ENCODE data around the gene HLA-F. TPM values are rescaled to one million over a fixed set of nuclear protein-coding genes. Genes with fewer than 3 reads are reported as not detected.
A peak's percentile ranks its signal among the peaks of the same experiment; 100 is the strongest.

The HLA-F gene
- total and polyA plus RNA-seq, 5 donors, result 26.8 to 50.5 (median 46.7) TPM

- intact Hi-C loops (cut with DNase I), result loop anchor here in 1 of 4 donors (10.0 kb wide), 1 partner anchor 100 kb away; no protein-coding TSS in a partner anchor
- H3K4me1 ChIP-seq (ENCODE audit: control insufficient read depth, insufficient read depth, low read length), result no peaks in the 10 kb centered on the region
- no peak overlapping the region for H3K27ac ChIP-seq (ENCODE audit: low read length)
- H3K27me3 ChIP-seq (ENCODE audit: control insufficient read depth, insufficient read depth), result no peaks in the 10 kb centered on the region
- no peak overlapping the region for H3K4me3 ChIP-seq (ENCODE audit: low read length)
- no peak for ATAC-seq
- no peak for DNase-seq
- WGBS, result 58% methylated on average over 3 of the region's 3 CpGs
- no peaks in the 10 kb centered on the region for H3K9me3 ChIP-seq (ENCODE audit: control insufficient read depth, low read length)
Observed at GRCh38 chr6:29734046-29735018, 11.1 kb downstream of the HLA-F start.

- no peak for DNase-seq
- H3K4me1 ChIP-seq (ENCODE audit: control insufficient read depth, insufficient read depth, low read length), result no peaks in the 10 kb centered on the region
- intact Hi-C loops (cut with DNase I), result loop anchor here in 1 of 4 donors (10.0 kb wide), 1 partner anchor 98 kb away; no protein-coding TSS in a partner anchor
- no peak overlapping the region for H3K27ac ChIP-seq (ENCODE audit: low read length)
- H3K27me3 ChIP-seq (ENCODE audit: control insufficient read depth, insufficient read depth), result no peaks in the 10 kb centered on the region
- no peak for ATAC-seq
- no peaks in the 10 kb centered on the region for H3K9me3 ChIP-seq (ENCODE audit: control insufficient read depth, low read length)
- WGBS, result 47% methylated on average over 2 of the region's 2 CpGs
- H3K4me3 ChIP-seq (ENCODE audit: low read length), result no peak overlapping the region
Observed at GRCh38 chr6:29736563-29736962, 13.3 kb downstream of the HLA-F start.

GRCh38 chr6:29737707-29738630, 14.7 kb downstream of the HLA-F start:
- H3K27me3 ChIP-seq (ENCODE audit: control insufficient read depth, insufficient read depth), result no peaks in the 10 kb centered on the region
- ATAC-seq, result peak; percentile 82 to 90
- WGBS, result 46% methylated on average over 9 of the region's 9 CpGs
- no peaks in the 10 kb centered on the region for H3K9me3 ChIP-seq (ENCODE audit: control insufficient read depth, low read length)
- intact Hi-C loops (cut with DNase I), result loop anchor here in 1 of 4 donors (10.0 kb wide), 1 partner anchor 97 kb away; no protein-coding TSS in a partner anchor
- peak; percentile 60 to 79 (median 65) for DNase-seq
- H3K4me3 ChIP-seq (ENCODE audit: low read length), result no peak overlapping the region
- H3K27ac ChIP-seq (ENCODE audit: low read length), result no peak overlapping the region
- H3K4me1 ChIP-seq (ENCODE audit: control insufficient read depth, insufficient read depth, low read length), result no peaks in the 10 kb centered on the region

GRCh38 chr6:29739136-29739881, 16.1 kb downstream of the HLA-F start:
- ATAC-seq (no peak), DNase-seq (no peak)
- 58% methylated on average over 4 of the region's 4 CpGs for WGBS
- intact Hi-C loops (cut with DNase I), result loop anchor here in 1 of 4 donors (10.0 kb wide), 1 partner anchor 95 kb away; no protein-coding TSS in a partner anchor
- no peak overlapping the region for H3K27ac ChIP-seq (ENCODE audit: low read length)
- no peaks in the 10 kb centered on the region for H3K9me3 ChIP-seq (ENCODE audit: control insufficient read depth, low read length)
- H3K4me3 ChIP-seq (ENCODE audit: low read length), result no peak overlapping the region
- no peaks in the 10 kb centered on the region for H3K4me1 ChIP-seq (ENCODE audit: control insufficient read depth, insufficient read depth, low read length)
- no peaks in the 10 kb centered on the region for H3K27me3 ChIP-seq (ENCODE audit: control insufficient read depth, insufficient read depth)

- DNase-seq (no peak), ATAC-seq (no peak)
- no peaks in the 10 kb centered on the region for H3K4me1 ChIP-seq (ENCODE audit: control insufficient read depth, insufficient read depth, low read length)
- H3K27me3 ChIP-seq (ENCODE audit: control insufficient read depth, insufficient read depth), result no peaks in the 10 kb centered on the region
- no peak overlapping the region for H3K27ac ChIP-seq (ENCODE audit: low read length)
- 96% methylated on average over 1 of the region's 1 CpG for WGBS
- H3K4me3 ChIP-seq (ENCODE audit: low read length), result no peak overlapping the region
- H3K9me3 ChIP-seq (ENCODE audit: control insufficient read depth, low read length), result no peaks in the 10 kb centered on the region
- intact Hi-C loops (cut with DNase I), result loop anchor here in 1 of 4 donors (10.0 kb wide), 1 partner anchor 95 kb away; no protein-coding TSS in a partner anchor
Observed at GRCh38 chr6:29739882-29740261, 16.6 kb downstream of the HLA-F start.

- ATAC-seq (no peak), DNase-seq (no peak)
- 86% methylated on average over 4 of the region's 4 CpGs for WGBS
- Histone ChIP-seq H3K4me3 (ENCODE audit: low read length) (no peak overlapping the region), H3K9me3 (ENCODE audit: control insufficient read depth, low read length) (no peaks in the 10 kb centered on the region), H3K27me3 (ENCODE audit: control insufficient read depth, insufficient read depth) (no peaks in the 10 kb centered on the region), H3K4me1 (ENCODE audit: control insufficient read depth, insufficient read depth, low read length) (no peaks in the 10 kb centered on the region), H3K27ac (ENCODE audit: low read length) (no peak overlapping the region)
- intact Hi-C loops (cut with DNase I), result no loop called here
Observed at GRCh38 chr6:29741592-29741991, 18.4 kb downstream of the HLA-F start.

GRCh38 chr6:29742127-29742526, 18.9 kb downstream of the HLA-F start:
- Histone ChIP-seq H3K4me3 (ENCODE audit: low read length) (no peak overlapping the region), H3K27ac (ENCODE audit: low read length) (no peak overlapping the region), H3K4me1 (ENCODE audit: control insufficient read depth, insufficient read depth, low read length) (no peaks in the 10 kb centered on the region), H3K9me3 (ENCODE audit: control insufficient read depth, low read length) (no peaks in the 10 kb centered on the region), H3K27me3 (ENCODE audit: control insufficient read depth, insufficient read depth) (no peaks in the 10 kb centered on the region)
- 67% methylated on average over 4 of the region's 4 CpGs for WGBS
- ATAC-seq (no peak), DNase-seq (no peak)
- intact Hi-C loops (cut with DNase I), result no loop called here

- 96% methylated on average over 1 of the region's 1 CpG for WGBS
- ATAC-seq (no peak), DNase-seq (no peak)
- Histone ChIP-seq H3K9me3 (ENCODE audit: control insufficient read depth, low read length) (no peaks in the 10 kb centered on the region), H3K27me3 (ENCODE audit: control insufficient read depth, insufficient read depth) (no peaks in the 10 kb centered on the region), H3K27ac (ENCODE audit: low read length) (no peak overlapping the region), H3K4me3 (ENCODE audit: low read length) (no peak overlapping the region), H3K4me1 (ENCODE audit: control insufficient read depth, insufficient read depth, low read length) (no peaks in the 10 kb centered on the region)
- intact Hi-C loops (cut with DNase I), result no loop called here
Observed at GRCh38 chr6:29743025-29743424, 19.8 kb downstream of the HLA-F start.

- H3K27me3 ChIP-seq (ENCODE audit: control insufficient read depth, insufficient read depth), result no peaks in the 10 kb centered on the region
- DNase-seq (no peak), ATAC-seq (no peak)
- H3K9me3 ChIP-seq (ENCODE audit: control insufficient read depth, low read length), result no peaks in the 10 kb centered on the region
- H3K4me1 ChIP-seq (ENCODE audit: control insufficient read depth, insufficient read depth, low read length), result no peaks in the 10 kb centered on the region
- no peak overlapping the region for H3K4me3 ChIP-seq (ENCODE audit: low read length)
- no peak overlapping the region for H3K27ac ChIP-seq (ENCODE audit: low read length)
- intact Hi-C loops (cut with DNase I), result no loop called here
- 91% methylated on average over 6 of the region's 6 CpGs for WGBS
Observed at GRCh38 chr6:29743568-29743967, 20.3 kb downstream of the HLA-F start.

- intact Hi-C loops (cut with DNase I), result no loop called here
- 88% methylated on average over 4 of the region's 4 CpGs for WGBS
Observed at GRCh38 chr6:29744131-29744530, 20.9 kb downstream of the HLA-F start.

More at GRCh38 chr6:29744131-29744530, 20.9 kb downstream of the HLA-F start:
- no peaks in the 10 kb centered on the region for H3K4me1 ChIP-seq (ENCODE audit: control insufficient read depth, insufficient read depth, low read length)
- H3K9me3 ChIP-seq (ENCODE audit: control insufficient read depth, low read length), result no peaks in the 10 kb centered on the region
- DNase-seq (no peak), ATAC-seq (no peak)
- H3K27me3 ChIP-seq (ENCODE audit: control insufficient read depth, insufficient read depth), result no peaks in the 10 kb centered on the region
- no peak overlapping the region for H3K27ac ChIP-seq (ENCODE audit: low read length)
- no peak overlapping the region for H3K4me3 ChIP-seq (ENCODE audit: low read length)
